NCI-H2227 treated with DMSO at 0.1 percent for 48 hours (cell line): ENCODE results near the gene DEF6.
A peak's percentile ranks its signal among the peaks of the same experiment; 100 is the strongest.

Source experiments
- DNase-seq: peaks from one replicate; lab custom pipeline; 2025; lab: John Stamatoyannopoulos, UW

Gene DEF6, protein sequence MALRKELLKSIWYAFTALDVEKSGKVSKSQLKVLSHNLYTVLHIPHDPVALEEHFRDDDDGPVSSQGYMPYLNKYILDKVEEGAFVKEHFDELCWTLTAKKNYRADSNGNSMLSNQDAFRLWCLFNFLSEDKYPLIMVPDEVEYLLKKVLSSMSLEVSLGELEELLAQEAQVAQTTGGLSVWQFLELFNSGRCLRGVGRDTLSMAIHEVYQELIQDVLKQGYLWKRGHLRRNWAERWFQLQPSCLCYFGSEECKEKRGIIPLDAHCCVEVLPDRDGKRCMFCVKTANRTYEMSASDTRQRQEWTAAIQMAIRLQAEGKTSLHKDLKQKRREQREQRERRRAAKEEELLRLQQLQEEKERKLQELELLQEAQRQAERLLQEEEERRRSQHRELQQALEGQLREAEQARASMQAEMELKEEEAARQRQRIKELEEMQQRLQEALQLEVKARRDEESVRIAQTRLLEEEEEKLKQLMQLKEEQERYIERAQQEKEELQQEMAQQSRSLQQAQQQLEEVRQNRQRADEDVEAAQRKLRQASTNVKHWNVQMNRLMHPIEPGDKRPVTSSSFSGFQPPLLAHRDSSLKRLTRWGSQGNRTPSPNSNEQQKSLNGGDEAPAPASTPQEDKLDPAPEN

DNA sequence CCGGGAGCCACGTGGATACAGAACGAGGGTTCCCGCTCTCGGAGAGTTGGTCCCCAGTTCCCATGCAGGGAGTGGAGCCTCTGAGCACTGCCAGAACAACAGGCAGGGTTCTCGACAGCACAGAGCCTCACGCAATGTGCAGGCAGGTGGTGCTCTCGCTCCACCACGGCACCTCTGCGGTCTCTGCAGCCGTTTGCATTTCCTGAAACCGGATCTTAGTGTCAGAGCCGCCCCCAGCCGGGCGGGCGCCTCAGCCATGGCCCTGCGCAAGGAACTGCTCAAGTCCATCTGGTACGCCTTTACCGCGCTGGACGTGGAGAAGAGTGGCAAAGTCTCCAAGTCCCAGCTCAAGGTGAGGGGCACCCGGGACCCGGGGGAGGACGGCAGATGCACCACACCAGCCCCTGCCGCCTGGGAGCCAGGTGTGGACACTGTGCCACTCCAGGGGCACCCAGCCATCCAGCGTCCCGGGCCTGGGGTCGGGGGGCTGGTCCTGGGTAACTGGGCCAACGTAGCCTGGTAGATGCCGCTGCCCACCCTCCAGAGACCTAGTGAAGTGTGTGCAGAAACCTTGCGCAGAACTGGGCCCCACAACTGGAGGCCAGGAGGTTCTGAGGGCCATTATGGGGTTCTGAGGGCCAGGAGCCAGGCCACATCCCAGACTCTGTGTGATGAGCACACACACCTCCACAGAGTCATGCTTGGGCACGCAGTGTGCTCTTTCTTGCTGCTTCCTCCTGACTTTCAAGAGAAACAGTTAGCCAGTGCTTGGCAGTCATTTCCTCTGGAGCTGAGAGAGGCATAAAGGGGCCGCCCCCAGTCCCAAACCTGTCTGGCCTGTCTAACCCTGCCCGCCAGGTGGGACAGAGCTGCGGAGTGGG, at the start of gene DEF6:
Gene DEF6, plus strand, starts transcription at position 218 of the 881 bp plus-strand sequence. Its CDS starts 39 bp downstream, at position 257.
- peak; percentile 69 for DNase-seq

DNA sequence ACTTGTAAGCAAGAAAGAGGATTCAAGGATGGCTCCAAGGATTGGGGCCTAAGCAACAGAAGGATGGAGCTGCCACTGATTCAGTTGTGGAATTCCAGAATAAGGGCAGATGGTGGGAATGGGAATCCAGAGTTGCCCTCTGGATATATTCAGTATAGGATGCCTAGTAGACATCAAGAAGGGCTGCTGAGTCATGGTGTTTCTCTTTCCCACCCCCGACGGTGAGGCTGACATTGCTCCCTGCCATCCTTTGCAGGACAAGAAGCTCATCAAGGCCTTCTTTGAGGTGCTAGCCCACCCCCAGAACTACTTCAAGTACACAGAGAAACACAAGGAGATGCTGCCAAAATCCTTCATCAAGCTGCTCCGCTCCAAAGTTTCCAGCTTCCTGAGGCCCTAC, 49.3 kb upstream of the DEF6 start:
- DNase-seq = no peak

DNA sequence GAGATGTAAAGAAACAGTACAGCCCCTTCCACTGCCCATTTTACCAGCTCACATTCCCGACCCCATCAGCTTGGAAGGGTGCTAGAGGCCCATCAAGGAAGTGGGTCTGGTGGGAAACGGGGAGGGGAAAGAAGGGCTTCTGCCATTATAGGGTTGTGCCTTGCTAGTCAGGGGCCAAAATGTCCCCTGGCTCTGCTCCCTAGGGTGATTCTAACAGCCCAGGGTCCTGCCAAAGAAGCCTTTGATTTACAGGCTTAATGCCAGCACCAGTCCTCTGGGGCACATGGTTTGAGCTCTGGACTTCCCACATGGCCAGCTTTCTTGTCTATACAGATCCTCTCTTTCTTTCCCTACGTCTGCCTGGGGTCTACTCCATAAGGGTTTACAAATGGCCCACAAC, 48.7 kb upstream of the DEF6 start:
- no peak for DNase-seq

DNA sequence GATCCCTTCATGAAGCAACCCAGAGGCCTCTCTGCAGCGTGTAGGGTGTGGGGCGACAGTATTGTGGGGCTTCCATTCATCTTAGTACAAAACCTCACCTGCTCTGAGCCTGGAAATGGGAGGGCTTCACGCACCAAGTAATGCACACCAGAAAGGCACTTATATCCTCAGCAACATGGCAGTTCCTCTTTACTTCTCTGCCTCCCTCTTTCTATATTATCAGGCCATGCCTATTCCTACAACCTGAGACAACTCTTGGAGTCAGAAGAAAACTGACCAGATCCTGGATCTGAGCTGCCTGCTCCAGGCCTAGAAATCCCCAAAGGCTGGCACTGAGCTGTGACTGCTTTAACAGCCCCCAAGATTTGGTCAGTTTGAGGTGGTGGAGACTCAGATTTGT, 45.7 kb upstream of the DEF6 start:
- no peak for DNase-seq

DNA sequence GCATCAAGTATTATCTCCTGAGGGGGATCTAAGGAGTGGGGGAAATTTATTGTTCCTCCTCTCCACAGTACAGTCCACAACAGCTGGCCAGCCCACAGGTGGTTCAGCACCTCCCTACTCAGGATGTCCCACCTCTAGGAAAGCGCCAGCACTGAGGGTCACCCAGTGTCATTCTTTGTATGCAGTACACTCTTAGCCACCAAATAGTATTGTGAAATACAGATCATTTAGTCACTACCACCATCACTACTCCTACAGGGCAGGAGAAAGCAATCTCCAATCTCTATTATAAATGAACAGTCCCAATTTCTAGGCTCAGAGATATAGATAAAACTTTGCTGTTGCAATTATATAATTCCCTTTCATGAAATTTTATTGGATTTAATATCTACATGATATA, 44.4 kb upstream of the DEF6 start:
- no peak for DNase-seq

DNA sequence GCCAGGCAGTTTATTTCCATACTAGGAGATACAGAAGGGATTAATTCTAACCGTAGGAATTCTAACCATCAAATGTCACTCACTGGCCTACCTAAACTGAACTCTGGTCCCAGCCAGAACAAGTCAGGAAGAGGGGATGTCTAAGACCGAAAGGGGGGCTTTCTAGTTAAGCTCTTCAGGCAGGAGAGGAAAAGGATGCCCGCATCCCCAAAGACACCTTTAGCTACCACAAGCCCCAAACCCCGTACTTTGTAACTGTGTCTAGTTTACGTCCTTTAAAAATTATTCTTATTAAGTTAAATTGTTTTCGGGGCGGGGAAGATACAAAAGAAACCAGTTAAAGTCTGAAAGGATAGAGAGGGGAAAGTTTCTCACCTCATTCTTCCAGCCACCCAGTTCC, 39.3 kb upstream of the DEF6 start:
- DNase-seq = no peak

DNA sequence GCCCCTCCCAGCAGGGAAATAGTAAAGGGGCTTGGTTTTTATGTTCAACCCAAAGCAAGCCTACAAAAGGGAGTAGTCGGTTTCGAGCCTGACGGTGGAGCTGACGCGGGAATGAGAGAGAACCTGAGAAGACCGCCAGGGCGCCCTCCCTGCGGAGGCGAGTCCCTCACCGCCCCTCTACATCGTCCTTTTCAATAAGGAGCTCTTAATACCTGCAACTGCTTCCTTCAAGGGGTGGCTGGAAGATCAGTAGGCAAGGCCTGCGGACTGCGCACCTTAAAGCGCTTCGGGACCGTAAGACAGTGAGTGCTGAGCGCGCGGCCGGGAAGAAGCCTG, 38.8 kb upstream of the DEF6 start:
- no peak for DNase-seq

DNA sequence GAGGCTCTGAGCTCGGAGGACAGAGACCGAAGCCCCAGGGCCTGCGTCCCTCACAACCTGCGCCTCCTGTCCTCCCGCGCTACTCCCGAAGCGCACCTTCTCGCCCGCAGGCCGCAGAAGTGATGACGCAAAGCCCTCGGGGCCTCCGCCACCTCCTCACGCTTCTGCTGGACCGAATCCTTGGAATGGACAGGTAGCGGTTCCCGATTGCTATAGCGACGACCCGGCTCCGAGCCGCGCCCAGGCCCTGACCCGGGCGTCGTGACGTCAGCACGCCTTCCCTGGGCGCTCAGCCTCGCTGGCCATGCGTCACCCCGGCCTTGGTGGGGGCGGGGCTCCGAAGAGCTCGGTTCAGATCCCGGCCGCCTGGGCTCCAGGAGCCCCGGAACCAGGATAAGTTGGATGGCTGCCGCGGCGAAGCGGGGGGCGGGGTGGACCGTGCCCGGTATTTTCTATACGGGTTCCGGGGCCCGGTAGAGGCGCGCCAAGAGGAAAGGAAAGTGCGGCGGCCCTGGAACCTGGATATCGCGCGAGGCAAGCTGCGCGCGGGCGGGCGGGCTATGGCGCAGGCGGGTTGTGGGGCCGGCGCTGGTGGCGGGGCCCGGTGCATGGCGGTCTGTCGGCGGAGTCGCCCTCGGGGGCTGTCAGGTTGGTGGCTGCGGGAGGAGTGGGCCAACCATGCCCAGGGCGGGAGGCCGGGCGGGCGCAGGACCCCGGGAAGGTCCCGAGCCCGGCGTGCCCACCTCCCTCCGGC, 38.2 kb upstream of the DEF6 start, which contains the start of gene ZNF76:
Gene ZNF76, plus strand, starts transcription at position 542 of the 754 bp plus-strand sequence. CDS start 21,417 bp downstream, outside the sequence.
- DNase-seq = peak; percentile 96

DNA sequence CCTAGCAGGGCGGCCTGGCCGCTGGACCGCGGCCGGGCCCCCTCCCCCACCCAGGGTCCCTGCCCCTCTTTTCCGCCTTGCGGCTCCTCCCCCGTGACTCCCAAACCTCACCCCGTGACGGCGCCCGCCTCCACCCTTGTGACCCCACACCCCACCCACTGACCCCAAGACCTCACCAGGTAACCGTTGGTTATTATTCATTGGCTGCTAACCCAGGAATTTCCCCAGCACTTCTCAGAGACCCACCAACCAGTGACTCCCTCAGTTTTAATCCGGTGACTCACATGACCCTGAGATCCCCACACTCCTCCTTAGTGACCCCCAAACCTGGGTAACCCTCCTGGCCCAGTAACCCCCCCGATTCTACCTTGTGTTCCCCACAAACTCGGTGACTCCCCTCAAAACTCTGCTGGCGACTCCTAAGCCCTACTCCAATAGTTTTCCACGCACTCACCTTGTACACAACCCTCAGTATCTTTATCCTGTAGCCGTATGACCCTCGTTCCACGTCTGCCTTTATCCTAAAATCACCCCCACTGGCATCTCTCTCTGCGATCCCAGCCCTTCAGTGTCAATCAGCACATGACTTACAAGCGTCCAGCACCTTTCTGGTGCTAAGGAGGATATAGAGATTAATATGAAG, 37.5 kb upstream of the DEF6 start:
- DNase-seq = no peak

DNA sequence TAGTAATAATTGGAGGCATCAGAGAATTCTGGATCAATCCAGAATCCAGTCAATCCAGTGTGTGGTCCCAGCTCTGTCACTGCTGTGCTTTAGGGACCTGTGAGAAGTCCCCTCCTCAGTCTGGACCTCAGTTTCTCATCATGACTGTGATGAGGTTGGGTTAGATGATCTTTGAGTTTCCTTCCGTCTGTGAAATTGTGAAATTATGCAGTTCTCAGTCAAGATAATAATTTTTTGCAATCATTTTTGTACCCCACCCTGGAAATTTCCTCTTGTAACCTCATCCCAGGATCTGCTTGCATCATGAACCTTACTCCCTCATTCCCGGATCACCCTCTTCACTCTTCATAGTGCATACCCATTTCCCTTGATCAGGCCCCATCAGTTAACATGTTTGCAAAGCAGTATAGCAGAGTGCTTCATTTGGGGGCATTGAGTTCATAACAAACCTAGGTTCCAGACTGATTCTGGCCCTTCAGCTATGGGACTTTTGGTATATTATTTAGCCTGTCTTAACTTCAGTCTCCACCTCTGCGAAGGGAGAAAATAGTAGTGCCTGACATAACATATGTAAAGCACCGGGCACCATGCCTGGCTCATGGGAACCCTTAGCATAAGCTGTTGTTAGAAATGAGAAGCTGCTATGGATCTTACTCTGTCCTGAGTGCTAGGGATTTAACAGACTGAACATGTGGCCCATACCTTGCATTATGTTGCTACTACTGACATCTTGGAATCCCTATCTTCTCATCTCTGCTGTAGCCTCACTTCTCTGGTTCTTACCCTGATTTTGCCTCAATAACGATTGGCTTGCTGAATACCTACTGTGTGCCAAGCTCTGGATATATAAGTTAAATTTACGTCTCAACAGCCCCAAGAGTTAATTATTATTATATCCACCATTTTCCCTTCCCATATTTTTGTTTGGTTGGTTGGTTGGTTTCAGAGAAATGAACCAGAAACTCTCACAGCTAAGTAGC, 36.7 kb upstream of the DEF6 start:
- no peak for DNase-seq

DNA sequence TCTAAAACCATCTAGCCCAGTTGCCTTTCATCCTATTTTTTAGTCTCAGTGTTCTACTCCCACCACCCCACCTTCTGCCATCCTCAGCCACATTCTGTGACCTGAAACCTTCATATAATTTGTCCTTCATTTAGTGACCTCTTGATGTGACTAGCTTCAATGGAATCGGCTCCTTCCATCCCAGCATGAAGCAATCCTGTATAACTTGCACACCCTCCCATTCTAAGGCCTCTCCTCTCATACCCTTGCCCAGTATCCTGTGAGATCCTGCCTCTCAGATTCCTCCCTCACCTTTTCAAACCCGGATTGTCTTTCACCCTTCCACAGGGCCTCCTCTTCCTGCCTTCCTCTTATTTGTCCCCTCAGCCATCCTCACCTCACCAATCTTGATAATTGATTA, 35.0 kb upstream of the DEF6 start:
- DNase-seq = no peak

DNA sequence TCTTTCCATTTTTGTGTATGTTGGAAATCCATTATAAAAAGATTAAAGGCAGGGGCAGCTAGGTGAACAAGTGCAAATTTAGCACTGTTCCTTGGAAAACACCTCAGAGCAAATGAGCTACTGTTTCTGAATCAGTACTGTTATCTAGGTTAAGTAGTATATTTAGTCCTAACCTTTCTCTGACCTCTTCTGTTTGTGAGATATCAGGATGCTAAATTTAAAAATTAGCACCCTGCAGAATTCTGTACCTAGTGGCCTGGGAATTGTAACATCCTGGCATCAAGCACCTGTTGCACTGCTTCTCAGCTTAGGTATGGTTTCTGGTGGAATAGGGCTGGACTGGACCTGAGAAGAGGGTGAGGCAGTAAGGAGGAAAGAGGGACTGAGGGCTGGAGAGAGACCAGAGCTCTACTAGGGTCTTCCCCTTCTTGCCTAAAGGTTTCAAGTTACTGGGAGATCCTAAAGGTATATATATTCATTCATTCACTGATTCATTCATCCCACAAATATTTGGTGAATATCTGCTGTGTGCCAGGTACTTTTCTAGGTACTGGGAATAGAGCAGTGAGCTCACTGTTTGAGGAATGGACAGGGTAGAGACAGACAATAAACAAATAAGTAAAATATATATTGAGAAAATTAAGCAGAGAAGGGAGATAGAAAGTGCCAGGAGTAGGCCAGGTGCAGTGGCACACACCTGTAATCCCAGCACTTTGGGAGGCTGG, 32.9 kb upstream of the DEF6 start:
- no peak for DNase-seq

DNA sequence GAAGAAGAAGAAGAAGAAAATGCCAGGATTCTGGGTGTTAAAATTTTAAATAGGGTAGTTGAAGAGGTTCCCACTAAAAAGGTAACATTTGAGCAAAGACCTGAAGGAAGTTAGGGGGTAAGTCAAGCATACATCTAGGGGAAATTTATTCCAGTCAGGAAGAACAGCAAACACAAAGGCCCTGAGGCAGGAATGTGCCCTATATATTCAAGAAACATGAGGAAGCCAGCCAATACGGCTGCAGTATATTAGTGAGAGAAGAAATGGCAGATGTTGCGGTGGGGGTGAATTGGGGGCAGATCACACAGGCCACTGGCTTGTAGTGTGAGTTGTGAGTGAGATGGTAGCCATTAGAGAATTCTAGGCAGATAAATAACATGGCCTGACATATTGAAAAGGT, 32.1 kb upstream of the DEF6 start:
- DNase-seq = no peak

DNA sequence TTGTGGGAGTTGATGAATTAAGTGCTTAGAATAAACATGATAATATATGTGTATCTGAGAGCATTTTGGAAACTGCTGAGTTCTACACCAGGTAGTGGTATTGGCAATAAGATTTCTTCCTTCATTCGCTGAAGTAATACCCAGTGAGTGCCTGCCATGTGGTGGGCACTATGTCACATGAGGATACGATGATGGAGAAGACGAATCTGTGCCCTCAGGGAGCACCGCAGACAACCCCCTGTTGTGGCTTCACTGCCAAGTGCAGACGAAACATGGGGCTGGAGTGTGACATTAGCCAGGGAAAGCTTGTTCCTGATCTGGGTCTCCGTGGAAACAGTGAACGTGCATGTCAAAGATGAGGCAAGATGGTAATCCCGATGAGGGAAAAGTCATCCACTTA, 30.2 kb upstream of the DEF6 start:
- no peak for DNase-seq

DNA sequence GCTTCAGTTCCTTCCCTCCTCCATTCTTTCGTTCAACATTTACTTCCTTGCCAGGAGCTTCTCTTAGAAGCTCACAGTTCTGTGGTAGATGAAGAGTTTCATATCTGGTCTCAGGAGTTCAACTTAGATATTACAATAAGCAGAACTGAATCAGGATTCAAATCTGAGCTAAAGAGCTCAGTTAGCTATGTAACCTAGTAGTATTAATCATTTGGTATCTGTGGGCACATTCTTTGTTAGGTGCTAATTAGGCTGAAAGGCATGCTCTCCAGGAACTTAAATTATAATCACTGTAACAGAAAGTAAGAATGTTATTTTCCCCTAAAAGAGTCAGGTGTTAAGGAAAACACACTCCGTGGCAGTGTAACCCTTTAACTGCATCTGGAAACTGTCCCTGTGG, 29.7 kb upstream of the DEF6 start:
- DNase-seq = no peak

DNA sequence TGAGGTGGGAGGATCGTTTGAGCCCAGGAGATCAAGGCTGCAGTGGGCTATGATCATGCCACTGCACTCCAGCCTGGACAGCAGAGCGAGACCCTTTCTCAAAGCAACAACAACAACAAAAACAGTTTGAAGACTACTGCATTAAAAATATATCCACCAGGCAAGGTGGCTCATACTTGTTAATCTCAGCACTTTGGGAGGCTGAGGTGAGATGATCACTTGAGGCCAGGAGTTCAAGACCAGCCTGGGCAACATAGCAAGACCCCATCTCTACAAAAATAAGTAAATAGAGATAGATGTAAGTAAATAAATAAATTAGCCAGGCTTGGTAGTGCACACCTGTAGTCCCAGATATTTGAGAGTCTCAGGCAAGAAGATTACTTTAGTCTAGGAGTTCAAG, 25.6 kb upstream of the DEF6 start:
- DNase-seq = no peak

DNA sequence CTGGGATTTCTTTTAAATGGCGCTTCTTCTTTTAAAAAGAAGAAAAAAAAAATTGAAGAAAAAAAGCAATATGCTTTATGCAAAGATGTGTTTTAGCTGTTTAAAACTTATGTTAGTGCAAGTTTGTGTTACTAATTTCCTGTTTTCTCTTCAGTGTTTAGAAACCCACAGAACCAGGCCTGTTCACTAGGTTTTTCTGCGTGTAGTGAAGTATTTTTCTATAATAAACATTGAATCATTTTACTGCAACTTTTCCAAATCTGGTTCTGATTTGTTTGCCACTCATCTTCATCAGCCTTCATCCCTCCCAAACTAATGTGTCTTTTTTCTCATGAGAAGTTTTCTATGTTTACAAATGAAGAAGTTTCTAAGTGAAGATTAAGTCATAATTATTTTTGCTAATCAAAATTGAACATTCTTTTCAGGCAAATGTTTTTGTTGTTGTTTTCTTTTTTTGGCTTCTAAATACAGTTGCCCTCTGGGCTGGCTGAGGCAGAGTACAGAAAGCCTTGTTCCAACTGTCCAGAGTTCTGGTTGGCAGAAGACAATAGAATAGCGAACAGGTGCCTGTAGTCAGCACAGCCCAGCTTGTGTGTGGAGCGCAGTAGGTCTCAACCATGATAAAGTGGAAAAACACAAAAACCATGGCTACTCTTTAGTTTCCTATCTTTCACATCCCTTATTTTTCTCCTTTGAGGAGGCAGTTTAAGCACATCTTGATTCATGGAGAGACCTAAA, 23.6 kb upstream of the DEF6 start:
- no peak for DNase-seq

DNA sequence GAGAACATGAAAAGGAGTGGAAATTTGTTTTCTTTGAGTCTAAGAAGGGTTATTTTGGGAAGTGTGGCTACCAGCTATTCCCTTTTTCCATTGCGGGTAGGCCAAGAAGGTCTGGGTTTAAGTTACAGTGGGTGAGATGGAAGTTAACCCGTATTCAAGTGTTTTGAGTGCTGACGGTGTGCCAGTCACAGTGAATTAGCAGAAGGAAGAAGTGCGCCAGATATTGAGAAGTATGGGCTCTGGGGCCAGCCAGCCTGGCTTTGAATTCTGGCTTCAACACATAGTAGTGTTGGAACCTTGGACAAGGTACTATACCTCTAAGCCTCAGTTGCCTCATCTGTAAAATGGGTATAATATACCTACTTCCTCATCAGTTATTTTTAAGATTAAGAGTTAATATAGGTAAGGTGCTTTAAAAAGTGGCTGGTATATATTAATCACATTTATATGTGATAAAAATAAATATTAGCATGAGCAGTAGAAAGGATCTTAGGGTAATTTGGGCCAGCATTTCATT, 21.8 kb upstream of the DEF6 start:
- DNase-seq = no peak

DNA sequence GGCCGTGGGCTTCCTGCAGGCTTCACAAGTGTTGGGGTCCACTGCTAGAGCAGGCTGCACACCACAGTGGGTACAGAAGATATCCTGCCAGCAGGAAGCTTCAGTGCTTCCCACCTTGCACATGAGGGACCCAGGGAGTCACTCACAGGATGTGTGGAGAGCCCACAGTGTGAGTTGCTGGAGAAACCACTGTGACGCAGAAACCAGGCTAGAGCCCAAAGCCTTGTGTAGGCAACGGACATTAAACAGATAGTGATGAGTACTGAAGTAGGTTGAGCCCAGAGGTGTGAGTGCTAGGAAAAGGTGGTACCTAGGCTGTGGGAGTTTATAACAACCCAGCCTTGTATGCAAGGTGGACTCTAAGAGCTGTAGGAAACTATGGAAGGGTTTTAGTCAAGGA, 18.9 kb upstream of the DEF6 start:
- DNase-seq = no peak
